Trophoblast cell (in vitro differentiated cells and primary cell): Measurements from ENCODE around the gene CPM.
A peak's percentile ranks its signal among the peaks of the same experiment; 100 is the strongest.

Source experiments
- DNase-seq, 2 donors: peaks; one replicate each; pipeline ENCODE4 v3.0.0-alpha.2; 2016
- H2AFZ ChIP-seq: 2 replicates; pipeline ENCODE4 v1.6.1; 2013; ENCODE audit warnings: low read length, moderate library complexity, mild to moderate bottlenecking; ENCODE audit not compliant: insufficient read depth, poor library complexity
- H2AK5ac ChIP-seq: 2 replicates; pipeline ENCODE4 v1.6.1; 2013; ENCODE audit warnings: mild to moderate bottlenecking, low read length
- H2BK120ac ChIP-seq: 2 replicates; pipeline ENCODE4 v1.6.1; 2013; ENCODE audit warnings: low read length, mild to moderate bottlenecking, moderate library complexity; ENCODE audit not compliant: insufficient read depth, poor library complexity
- H2BK12ac ChIP-seq: 2 replicates; pipeline ENCODE4 v1.6.1; 2013; ENCODE audit warnings: mild to moderate bottlenecking, low read length, moderate library complexity
- H2BK5ac ChIP-seq: 2 replicates; pipeline ENCODE4 v1.6.1; 2013; ENCODE audit warnings: low read length, low read depth, moderate library complexity, mild to moderate bottlenecking; ENCODE audit not compliant: poor library complexity
- H3K14ac ChIP-seq: 2 replicates; pipeline ENCODE4 v1.6.1; 2013; ENCODE audit warnings: mild to moderate bottlenecking, low read length
- H3K18ac ChIP-seq: 2 replicates; pipeline ENCODE4 v1.6.1; 2013; ENCODE audit warnings: mild to moderate bottlenecking, low read length
- H3K23ac ChIP-seq: 2 replicates; pipeline ENCODE4 v1.6.1; 2013; ENCODE audit warnings: low read length
- H3K27ac ChIP-seq: 2 replicates; pipeline ENCODE4 v1.5.1; 2013; ENCODE audit warnings: low read depth, mild to moderate bottlenecking, inconsistent platforms, low read length, moderate library complexity
- H3K27me3 ChIP-seq: 2 replicates; pipeline ENCODE4 v1.6.1; 2013; ENCODE audit warnings: inconsistent platforms, mild to moderate bottlenecking, low read length, moderate library complexity; ENCODE audit not compliant: insufficient read depth
- H3K36me3 ChIP-seq, 2 experiments: 1 replicate in 1 of 2; 2 replicates in 1 of 2; pipeline ENCODE4 v1.6.1; 2013; ENCODE audit warnings: low read length in 2 of 2, mild to moderate bottlenecking in 2 of 2, moderate library complexity in 1 of 2; ENCODE audit not compliant: insufficient read depth in 2 of 2, control insufficient read depth in 1 of 2
- H3K4ac ChIP-seq: 2 replicates; pipeline ENCODE4 v1.6.1; 2013; ENCODE audit warnings: low read depth, mild to moderate bottlenecking, low read length, moderate library complexity
- H3K4me1 ChIP-seq, 2 experiments: 1 replicate in 1 of 2; 2 replicates in 1 of 2; pipeline ENCODE4 v1.6.1; 2013; ENCODE audit warnings: low read length in 2 of 2, mild to moderate bottlenecking in 2 of 2, moderate library complexity in 1 of 2; ENCODE audit not compliant: insufficient read depth in 2 of 2, control insufficient read depth in 1 of 2
- H3K4me2 ChIP-seq: 2 replicates; pipeline ENCODE4 v1.6.1; 2013; ENCODE audit warnings: inconsistent platforms, mild to moderate bottlenecking, low read length, moderate library complexity
- H3K4me3 ChIP-seq: 2 replicates; pipeline ENCODE4 v1.5.1; 2013; ENCODE audit warnings: mild to moderate bottlenecking, low read depth, low read length, inconsistent platforms
- H3K79me1 ChIP-seq: one replicate; pipeline ENCODE4 v1.6.1; 2013; ENCODE audit warnings: low read length
- H3K79me2 ChIP-seq: 2 replicates; pipeline ENCODE4 v1.6.1; 2013; ENCODE audit warnings: low read length, mild to moderate bottlenecking; ENCODE audit not compliant: control insufficient read depth, insufficient read depth, poor library complexity
- H3K9ac ChIP-seq: 2 replicates; pipeline ENCODE4 v1.6.1; 2013; ENCODE audit warnings: mild to moderate bottlenecking, low read length
- H3K9me3 ChIP-seq: 2 replicates; pipeline ENCODE4 v1.6.1; 2013; ENCODE audit warnings: low read depth, mild to moderate bottlenecking, control low read depth, inconsistent platforms, low read length; ENCODE audit not compliant: insufficient read depth
- H4K12ac ChIP-seq: 2 replicates; pipeline ENCODE4 v1.6.1; 2013; ENCODE audit warnings: low read depth, mild to moderate bottlenecking, low read length, moderate library complexity
- H4K8ac ChIP-seq: 2 replicates; pipeline ENCODE4 v1.6.1; 2013; ENCODE audit warnings: low read depth, mild to moderate bottlenecking, low read length, moderate library complexity
- H4K91ac ChIP-seq: one replicate; pipeline ENCODE4 v1.6.1; 2013; ENCODE audit warnings: low read depth, mild to moderate bottlenecking, low read length, moderate library complexity
- WGBS: extraction: QIAGEN DNeasy Blood & Tissue Kit; methylation state at CpG from one replicate; pipeline ENCODE4 v1.1.7; 2013; ENCODE audit warnings: missing lambda C conversion rate; ENCODE audit not compliant: insufficient read length, insufficient coverage; ENCODE audit errors: extremely low coverage; 5-methylcytosine and 5-hydroxymethylcytosine counted together

CPM gene

DNA sequence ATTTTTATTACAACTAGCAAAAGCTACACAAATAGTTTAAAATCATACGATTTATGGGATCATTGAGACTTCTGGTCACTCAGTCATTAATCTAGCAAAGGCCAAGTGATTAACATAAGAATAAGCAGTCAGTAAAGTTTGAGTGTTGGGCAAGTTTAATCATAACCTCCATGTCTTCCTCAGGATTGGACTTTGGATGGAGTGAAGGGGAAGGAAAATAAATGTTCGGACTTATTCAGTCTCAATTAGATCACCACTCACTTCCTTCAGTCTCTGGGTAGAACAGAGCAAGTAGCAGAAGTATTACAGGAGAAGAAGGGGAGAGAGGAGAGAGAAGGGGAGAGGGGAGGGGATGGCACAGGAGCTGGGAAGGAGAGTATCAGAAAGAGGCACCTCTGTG is 31.4 kb downstream of the CPM start:
- DNase-seq, result no peak
- no peaks in the 10 kb centered on the region for H3K9me3 ChIP-seq
- H4K12ac ChIP-seq, result no peak overlapping the region
- no peak overlapping the region for H2BK12ac ChIP-seq
- no peak overlapping the region for H2BK5ac ChIP-seq
- H3K4me1 ChIP-seq, result peaks cover 0 to 3% of the 10 kb centered on the region in 2 experiments
- H3K23ac ChIP-seq, result no peak overlapping the region
- no peak overlapping the region for H3K4me2 ChIP-seq
- no peak overlapping the region for H3K4ac ChIP-seq
- no peak overlapping the region for H3K9ac ChIP-seq
- H3K36me3 ChIP-seq, result no peaks in the 10 kb centered on the region
- WGBS, result no CpG with 5 or more reads among the region's 2 CpGs
- no peak overlapping the region for H3K4me3 ChIP-seq
- H2AK5ac ChIP-seq, result no peak overlapping the region
- no peak overlapping the region for H2AFZ ChIP-seq
- H3K79me2 ChIP-seq, result no peaks in the 10 kb centered on the region
- no peak overlapping the region for H3K27ac ChIP-seq
- no peak overlapping the region for H2BK120ac ChIP-seq
- H4K8ac ChIP-seq, result no peak overlapping the region
- H4K91ac ChIP-seq, result no peak overlapping the region
- no peaks in the 10 kb centered on the region for H3K79me1 ChIP-seq
- no peaks in the 10 kb centered on the region for H3K27me3 ChIP-seq
- H3K18ac ChIP-seq, result no peak overlapping the region
- H3K14ac ChIP-seq, result no peak overlapping the region

DNA sequence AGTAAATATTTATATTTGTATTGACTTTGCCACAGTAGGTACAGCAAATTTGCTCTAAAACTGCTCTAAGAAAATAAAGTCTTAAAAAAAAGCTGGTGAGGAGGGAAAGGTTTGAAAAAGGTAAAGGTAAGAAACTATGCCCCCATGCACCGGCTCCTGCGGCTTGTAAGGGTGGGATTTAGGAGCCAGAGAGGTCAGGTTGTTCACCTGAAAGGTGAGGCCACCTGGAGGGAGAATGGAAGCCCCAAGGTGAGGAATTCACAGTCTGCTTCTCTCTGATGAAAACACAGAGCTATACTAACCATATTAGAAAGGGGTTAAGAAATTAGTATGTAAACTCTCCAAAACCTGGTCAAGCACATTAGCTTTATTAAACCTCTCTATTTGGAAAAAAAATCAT is 31.8 kb downstream of the CPM start:
- Histone ChIP-seq H3K9me3 (no peaks in the 10 kb centered on the region), H3K4me1 (peaks cover 0 to 3% of the 10 kb centered on the region in 2 experiments), H4K12ac (no peak overlapping the region), H3K4me2 (no peak overlapping the region), H3K4ac (no peak overlapping the region), H2AFZ (no peak overlapping the region), H2BK5ac (no peak overlapping the region), H2BK120ac (no peak overlapping the region), H3K36me3 (no peaks in the 10 kb centered on the region), H2AK5ac (no peak overlapping the region), H4K91ac (no peak overlapping the region), H3K79me1 (no peaks in the 10 kb centered on the region), H3K27ac (no peak overlapping the region), H4K8ac (no peak overlapping the region), H3K23ac (no peak overlapping the region), H3K4me3 (no peak overlapping the region), H3K9ac (no peak overlapping the region), H2BK12ac (no peak overlapping the region), H3K79me2 (no peaks in the 10 kb centered on the region), H3K27me3 (no peaks in the 10 kb centered on the region), H3K14ac (no peak overlapping the region), H3K18ac (no peak overlapping the region)
- no CpG with 5 or more reads among the region's 2 CpGs for WGBS
- no peak for DNase-seq

GRCh38 chr12:68900241-68900640 is 32.7 kb downstream of the CPM start:
- no peak overlapping the region for H3K9ac ChIP-seq
- H3K79me1 ChIP-seq, result no peaks in the 10 kb centered on the region
- no peak overlapping the region for H4K91ac ChIP-seq
- H2AK5ac ChIP-seq, result no peak overlapping the region
- no peak overlapping the region for H3K14ac ChIP-seq
- no peak overlapping the region for H3K4me3 ChIP-seq
- H3K4me2 ChIP-seq, result no peak overlapping the region
- no peak overlapping the region for H2BK12ac ChIP-seq
- H3K36me3 ChIP-seq, result no peaks in the 10 kb centered on the region
- no peak overlapping the region for H4K12ac ChIP-seq
- no peak overlapping the region for H3K23ac ChIP-seq
- no peak overlapping the region for H3K18ac ChIP-seq
- no peak for DNase-seq
- H2BK5ac ChIP-seq, result no peak overlapping the region
- peaks cover 0 to 3% of the 10 kb centered on the region in 2 experiments for H3K4me1 ChIP-seq
- no CpG with 5 or more reads among the region's 2 CpGs for whole genome bisulfite sequencing
- no peak overlapping the region for H3K27ac ChIP-seq
- H3K79me2 ChIP-seq, result no peaks in the 10 kb centered on the region
- no peak overlapping the region for H4K8ac ChIP-seq
- no peak overlapping the region for H3K4ac ChIP-seq
- no peaks in the 10 kb centered on the region for H3K9me3 ChIP-seq
- H3K27me3 ChIP-seq, result no peaks in the 10 kb centered on the region
- H2BK120ac ChIP-seq, result no peak overlapping the region
- H2AFZ ChIP-seq, result no peak overlapping the region

- H2AK5ac ChIP-seq, result no peak overlapping the region
- no CpG with 5 or more reads among the region's 4 CpGs for WGBS
- H3K9me3 ChIP-seq, result no peaks in the 10 kb centered on the region
- H3K4me1 ChIP-seq, result peaks cover 0 to 3% of the 10 kb centered on the region in 2 experiments
- H2AFZ ChIP-seq, result no peak overlapping the region
- H4K8ac ChIP-seq, result no peak overlapping the region
- H2BK120ac ChIP-seq, result no peak overlapping the region
- H4K12ac ChIP-seq, result no peak overlapping the region
- no peak overlapping the region for H2BK5ac ChIP-seq
- H3K79me2 ChIP-seq, result no peaks in the 10 kb centered on the region
- no peak overlapping the region for H3K23ac ChIP-seq
- H3K36me3 ChIP-seq, result no peaks in the 10 kb centered on the region
- H3K4me3 ChIP-seq, result no peak overlapping the region
- peak in 1 of 2 donors; percentile 43 for DNase-seq
- H3K4ac ChIP-seq, result no peak overlapping the region
- no peak overlapping the region for H3K14ac ChIP-seq
- no peak overlapping the region for H3K18ac ChIP-seq
- H4K91ac ChIP-seq, result no peak overlapping the region
- H3K9ac ChIP-seq, result no peak overlapping the region
- no peak overlapping the region for H2BK12ac ChIP-seq
- no peaks in the 10 kb centered on the region for H3K27me3 ChIP-seq
- no peak overlapping the region for H3K4me2 ChIP-seq
- no peaks in the 10 kb centered on the region for H3K79me1 ChIP-seq
- H3K27ac ChIP-seq, result no peak overlapping the region
Observed at GRCh38 chr12:68899251-68899771, 33.7 kb downstream of the CPM start.
